T-helper 22 cell (primary cell): Measurements from ENCODE around the gene LMNB1.

ENCODE experiments used
- DNase-seq: peaks from one replicate; pipeline ENCODE4 v3.0.0-alpha.2; 2020; ENCODE audit warnings: low read depth

Gene LMNB1

DNA sequence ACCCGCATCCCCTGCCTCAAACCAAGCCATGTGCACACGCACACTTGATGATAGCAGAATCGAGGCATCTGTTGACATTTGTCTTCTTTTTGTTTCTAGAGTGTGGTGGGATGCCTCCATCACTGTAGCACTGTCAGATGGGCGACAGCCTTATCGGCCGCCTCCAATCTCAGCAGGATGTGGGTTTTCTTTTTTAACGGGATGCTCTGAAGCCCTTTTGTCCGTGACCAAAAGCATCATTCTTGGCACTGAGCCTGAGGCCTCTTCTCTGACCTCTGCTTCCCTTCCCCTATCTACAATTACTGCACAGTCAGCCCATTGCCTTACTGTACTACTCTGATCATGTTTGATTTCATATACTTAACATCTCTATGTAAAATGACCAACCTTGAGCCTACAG, 78.3 kb downstream of the LMNB1 start:
- no peak for DNase-seq

GRCh38 chr5:126857472-126858410, 80.8 kb downstream of the LMNB1 start:
- no peak for DNase-seq

DNA sequence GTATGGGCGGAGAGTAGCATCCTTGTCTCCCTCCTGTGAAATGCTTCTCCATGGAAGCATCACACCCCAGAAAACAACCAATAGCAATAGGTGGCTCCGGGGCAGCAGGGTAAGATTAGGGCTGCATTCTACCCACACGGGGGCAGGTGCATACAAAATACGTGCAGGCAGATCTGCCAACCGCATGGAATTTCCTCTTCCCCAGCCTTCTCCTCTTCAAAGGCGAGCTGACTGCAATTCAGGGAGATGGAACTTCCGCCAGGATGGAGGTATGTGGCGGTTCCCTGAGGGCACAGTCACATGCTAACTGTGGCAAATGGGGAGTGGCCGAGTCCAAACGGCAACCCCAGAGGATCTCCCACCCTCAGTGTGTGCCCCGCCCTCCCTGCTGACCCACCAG, 81.5 kb downstream of the LMNB1 start:
- DNase-seq = no peak

GRCh38 chr5:126863402-126863801, 86.5 kb downstream of the LMNB1 start:
- DNase-seq = no peak

- DNase-seq = no peak
Measured at GRCh38 chr5:126864042-126864688, 87.2 kb downstream of the LMNB1 start.

- DNase-seq = no peak
Measured at GRCh38 chr5:126865299-126865698, 88.4 kb downstream of the LMNB1 start.

DNA sequence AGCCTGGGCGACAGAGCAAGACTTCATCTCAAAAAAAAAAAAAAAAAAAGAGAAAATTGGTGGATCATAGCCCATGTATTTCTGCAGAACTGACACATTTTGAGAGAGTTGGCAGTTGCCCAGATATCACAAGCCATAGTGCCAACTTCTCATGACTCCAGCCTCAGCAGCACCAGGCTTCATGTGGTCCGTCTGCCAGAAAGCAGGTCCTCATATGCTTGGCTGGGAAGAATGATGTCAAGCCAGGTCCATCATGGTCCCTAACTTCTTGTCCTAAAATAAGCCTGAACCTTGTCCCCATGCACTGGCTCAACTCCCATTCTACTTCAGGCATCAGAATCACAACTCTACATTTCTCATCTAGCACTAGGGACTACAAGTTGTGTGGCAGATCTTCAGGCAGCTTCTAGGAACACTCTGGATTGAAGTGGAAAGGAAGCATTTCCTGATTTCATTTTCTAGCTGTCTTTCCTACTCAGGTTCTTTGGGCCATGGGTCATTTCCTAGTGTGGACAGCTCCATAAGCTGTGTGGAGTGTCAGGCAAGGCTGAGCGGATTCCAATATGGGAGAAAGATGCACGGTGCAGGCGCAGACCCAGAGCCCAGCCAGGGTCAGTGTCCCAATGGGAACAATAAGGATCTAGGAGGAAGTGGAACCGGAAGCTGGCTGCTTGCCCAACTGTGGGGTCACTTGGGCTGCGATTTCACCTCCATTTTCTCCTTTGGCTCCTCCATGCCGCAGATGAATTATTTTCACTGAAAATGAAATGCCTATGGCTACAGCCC, 90.1 kb downstream of the LMNB1 start:
- no peak for DNase-seq

- DNase-seq = no peak
Measured at GRCh38 chr5:126868338-126869004, 91.5 kb downstream of the LMNB1 start.

DNA sequence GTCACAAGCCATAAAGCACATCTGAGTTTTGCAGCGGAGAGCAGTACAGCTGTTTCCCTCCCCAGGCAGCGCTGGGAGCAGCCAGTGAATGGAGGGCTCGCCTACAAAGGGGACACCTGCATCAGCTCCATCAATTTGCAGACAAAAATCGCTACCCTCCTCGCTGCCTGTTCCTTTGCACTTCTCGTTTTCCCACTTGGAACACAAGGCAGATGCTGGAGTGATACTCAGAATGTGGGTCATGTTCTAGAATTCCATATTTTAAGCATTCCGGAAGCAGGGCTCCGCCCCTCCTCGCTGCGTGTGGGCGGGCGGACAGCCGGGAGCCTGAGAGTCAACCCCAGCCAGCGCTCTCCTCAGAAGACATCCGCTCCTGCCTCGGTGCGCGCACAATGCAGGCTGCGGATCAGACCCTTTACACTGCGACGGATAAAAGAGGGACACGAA, 92.1 kb downstream of the LMNB1 start:
- DNase-seq = no peak

- DNase-seq = no peak
Measured at GRCh38 chr5:126871441-126871840, 94.5 kb downstream of the LMNB1 start.

DNA sequence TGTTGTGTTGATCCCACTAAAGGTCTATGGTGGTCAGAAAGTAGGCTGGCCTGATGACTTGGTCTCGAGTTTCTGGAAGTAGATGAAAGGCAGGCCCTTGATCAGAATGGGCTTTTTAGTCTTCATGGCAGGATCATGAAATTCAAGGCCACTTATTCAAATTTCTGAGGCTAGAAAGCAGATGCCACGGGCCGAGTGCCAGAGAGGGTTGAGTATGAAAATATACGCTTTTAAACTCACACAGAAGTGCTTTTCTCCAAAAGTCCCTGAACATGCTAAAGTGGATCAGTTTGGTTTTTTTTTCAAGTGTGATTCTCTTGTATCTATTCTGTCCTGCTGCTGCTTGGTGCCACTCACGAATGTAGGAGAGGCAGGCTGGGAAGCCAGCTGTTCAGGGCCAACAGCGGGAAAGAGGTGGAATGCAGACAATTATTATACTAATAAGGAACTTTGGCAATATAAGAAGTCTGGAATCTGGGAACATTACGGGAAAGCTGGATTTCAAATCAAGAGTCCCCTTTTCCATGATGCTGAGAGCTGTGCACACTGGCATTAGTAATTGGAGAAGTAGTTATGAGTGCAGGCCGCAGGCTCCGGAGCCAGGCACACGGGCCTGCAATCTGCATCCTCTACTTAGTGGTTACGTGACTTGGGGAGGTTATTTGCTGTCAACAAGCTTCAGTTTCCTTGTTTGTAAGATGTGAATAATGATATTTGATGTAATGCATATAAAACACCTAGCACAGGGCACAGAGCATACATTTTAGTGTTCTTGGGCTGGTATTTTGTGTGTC, 95.8 kb downstream of the LMNB1 start:
- DNase-seq = no peak

DNA sequence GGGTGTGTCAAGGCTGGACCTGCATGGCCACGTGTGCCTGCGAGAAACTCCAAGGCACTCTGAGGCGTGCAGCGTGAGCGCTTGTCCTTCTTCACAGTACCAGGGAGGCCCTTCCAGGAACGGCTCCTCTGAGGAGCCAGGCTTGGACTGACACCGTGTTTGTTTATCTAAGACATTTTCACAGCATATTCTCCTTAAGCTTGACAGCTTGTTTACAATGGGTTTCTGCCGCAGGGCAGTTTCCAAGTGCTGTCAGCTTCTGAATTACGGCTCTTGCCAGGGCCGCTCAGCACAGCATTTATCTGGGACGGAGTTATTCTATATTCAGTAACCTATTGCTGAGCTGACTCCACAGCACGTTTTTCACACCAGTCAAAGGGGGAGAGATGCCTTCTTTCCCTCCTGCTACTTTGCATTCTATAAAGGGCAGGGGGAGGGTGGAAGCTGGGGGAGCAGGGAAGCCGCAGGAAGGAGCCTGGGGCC, 98.4 kb downstream of the LMNB1 start:
- DNase-seq = no peak

- no peak for DNase-seq
Measured at GRCh38 chr5:126877602-126878001, 100.7 kb downstream of the LMNB1 start.

DNA sequence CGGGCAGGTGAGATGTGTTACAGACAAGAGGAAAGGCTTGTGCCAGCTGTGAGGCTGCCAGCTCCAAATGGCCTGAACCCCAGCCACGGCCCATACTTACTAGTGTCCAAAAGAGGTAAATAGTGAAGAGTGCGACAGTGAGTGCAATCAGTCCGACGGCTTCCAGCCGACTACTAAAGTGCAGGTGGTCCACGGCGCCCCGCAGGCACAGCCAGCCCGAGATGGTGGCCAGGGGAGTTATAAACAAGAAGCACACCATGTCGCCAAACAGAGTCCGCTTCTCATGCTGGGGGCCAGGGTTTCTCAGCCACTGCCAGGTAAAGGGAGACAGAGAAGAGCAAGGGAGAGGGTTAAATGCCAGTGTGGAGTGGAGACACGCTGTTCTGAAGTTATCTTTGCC, 101.1 kb downstream of the LMNB1 start:
- DNase-seq = no peak

- no peak for DNase-seq
Measured at GRCh38 chr5:126878634-126879033, 101.7 kb downstream of the LMNB1 start.

DNA sequence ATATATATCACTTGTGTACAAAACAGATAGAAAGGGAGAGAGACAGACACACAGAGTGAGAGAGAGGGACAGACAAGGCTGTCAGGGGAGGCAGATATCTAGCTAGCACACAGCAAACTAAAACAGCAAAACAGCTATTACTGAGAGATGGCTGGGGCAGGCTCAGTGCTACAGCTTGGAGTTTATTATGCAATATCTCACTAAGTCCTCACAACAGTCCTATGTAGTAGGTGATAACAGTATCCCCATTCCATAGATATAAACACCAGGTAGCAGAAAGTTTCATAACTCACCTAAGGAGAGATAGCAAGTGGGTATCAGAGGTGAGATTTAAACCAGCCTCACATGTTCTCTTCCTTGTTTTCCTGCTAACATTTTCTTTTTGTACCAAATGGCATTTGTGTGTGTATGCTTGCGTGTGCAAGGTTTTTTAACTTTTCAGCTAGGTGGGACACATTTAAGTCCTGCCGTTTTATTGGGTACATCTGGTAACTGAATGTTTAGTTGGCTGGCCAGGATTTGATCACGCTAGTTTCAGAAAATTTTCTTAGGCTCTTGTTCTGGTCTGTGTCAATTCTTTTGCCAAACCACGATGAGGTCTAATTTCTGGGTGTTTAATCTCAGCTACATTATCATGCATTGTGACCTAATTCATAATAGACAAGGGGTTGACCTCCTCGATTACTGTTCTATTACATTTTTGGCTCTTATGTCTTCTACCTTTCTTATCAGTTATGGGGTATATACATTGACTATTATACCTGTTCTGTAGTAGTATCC, 105.1 kb downstream of the LMNB1 start:
- no peak for DNase-seq

DNA sequence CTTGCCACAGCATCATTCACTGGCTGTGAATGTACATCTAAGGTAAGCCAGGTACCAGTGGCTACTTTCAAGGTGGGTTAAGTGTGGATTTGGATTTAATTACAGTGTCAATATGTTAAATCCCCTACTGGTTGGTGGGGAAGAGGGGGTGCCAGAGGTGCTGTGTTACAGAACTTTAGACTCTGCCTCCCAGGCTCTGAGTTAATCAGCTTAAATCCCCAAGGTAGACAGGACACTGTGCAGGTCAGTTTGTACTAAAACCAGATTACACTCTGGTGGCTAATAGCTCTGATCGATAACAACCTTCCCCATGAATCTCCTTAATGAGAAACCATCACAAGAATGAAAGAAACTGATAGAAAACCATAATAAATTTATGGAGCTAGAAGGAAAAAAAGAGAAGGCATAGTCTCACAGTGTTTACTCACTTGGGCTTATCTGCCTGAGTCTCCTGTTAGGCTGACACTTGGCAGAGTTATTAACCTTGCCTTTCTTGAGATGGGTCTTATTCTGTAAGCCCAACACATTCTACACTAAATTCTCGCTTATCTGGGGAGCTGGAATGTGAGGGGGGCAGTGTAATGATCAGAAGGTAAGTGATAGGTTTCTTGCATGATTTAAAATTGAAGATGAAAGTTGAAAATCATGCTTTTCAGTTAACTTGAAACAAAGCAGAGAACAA, 106.8 kb downstream of the LMNB1 start:
- DNase-seq = no peak

- DNase-seq = no peak
Measured at GRCh38 chr5:126884269-126884819, 107.4 kb downstream of the LMNB1 start.
